Measurements from ENCODE around the gene TRIM36.

The TRIM36 gene

GRCh38 chr5:115132465-115132864, 37.2 kb downstream of the TRIM36 start:
- no peak overlapping the region for H3K9ac ChIP-seq (ENCODE audit: low read depth, low read length, poor library complexity, severe bottlenecking)
- no peaks in the 10 kb centered on the region for H3K79me2 ChIP-seq (ENCODE audit: insufficient read depth, low read length)
- H3K9me2 ChIP-seq (replicated peaks; ENCODE audit: low read depth, low read length): no peaks in the 10 kb centered on the region
- peak overlapping the region; percentile 24 for H3K4me2 ChIP-seq (ENCODE audit: low read depth, low read length, poor library complexity, severe bottlenecking)
- H4K20me1 ChIP-seq (ENCODE audit: insufficient read depth, low read length, poor library complexity, severe bottlenecking): no peaks in the 10 kb centered on the region
- TF ChIP-seq CTCF (conservative IDR thresholded peaks at IDR 0.05; ENCODE audit: low read length) (no peak), EZH2phosphoT487 (IDR thresholded peaks at IDR 0.05; ENCODE audit: borderline replicate concordance) (no peak)
- H3K4me3 ChIP-seq (ENCODE audit: low read length, poor library complexity, severe bottlenecking): peak overlapping the region; percentile 32
- no peaks in the 10 kb centered on the region for H3K27me3 ChIP-seq (ENCODE audit: insufficient read depth, low read length, poor library complexity, severe bottlenecking)
- peak overlapping the region; percentile 64; the same call in 1 of the 2 replicates for H2AFZ ChIP-seq (ENCODE audit: low read length)
- no peaks in the 10 kb centered on the region for H3K4me1 ChIP-seq (ENCODE audit: insufficient read depth, low read length, poor library complexity, severe bottlenecking)
- no peaks in the 10 kb centered on the region for H3K9me3 ChIP-seq (ENCODE audit: insufficient read depth, low read depth, low read length)
- no peaks in the 10 kb centered on the region for H3F3A ChIP-seq (ENCODE audit: low read depth)
- no peaks in the 10 kb centered on the region for H3K36me3 ChIP-seq (ENCODE audit: insufficient read depth, low read length)

GRCh38 chr5:115126303-115126702, 43.4 kb downstream of the TRIM36 start:
- no peaks in the 10 kb centered on the region for H3K4me1 ChIP-seq (ENCODE audit: insufficient read depth, low read length, poor library complexity, severe bottlenecking)
- H3K9me3 ChIP-seq (ENCODE audit: insufficient read depth, low read depth, low read length): no peaks in the 10 kb centered on the region
- H3K36me3 ChIP-seq (ENCODE audit: insufficient read depth, low read length): no peaks in the 10 kb centered on the region
- TF ChIP-seq CTCF (conservative IDR thresholded peaks at IDR 0.05; ENCODE audit: low read length): no peak
- no peak for TF ChIP-seq EZH2phosphoT487 (IDR thresholded peaks at IDR 0.05; ENCODE audit: borderline replicate concordance)
- H2AFZ ChIP-seq (ENCODE audit: low read length): no peak overlapping the region
- no peaks in the 10 kb centered on the region for H3K27me3 ChIP-seq (ENCODE audit: insufficient read depth, low read length, poor library complexity, severe bottlenecking)
- H3K4me2 ChIP-seq (ENCODE audit: low read depth, low read length, poor library complexity, severe bottlenecking): no peak overlapping the region
- no peak overlapping the region for H3K9ac ChIP-seq (ENCODE audit: low read depth, low read length, poor library complexity, severe bottlenecking)
- H4K20me1 ChIP-seq (ENCODE audit: insufficient read depth, low read length, poor library complexity, severe bottlenecking): no peaks in the 10 kb centered on the region
- H3F3A ChIP-seq (ENCODE audit: low read depth): no peaks in the 10 kb centered on the region
- H3K79me2 ChIP-seq (ENCODE audit: insufficient read depth, low read length): no peaks in the 10 kb centered on the region
- H3K9me2 ChIP-seq (replicated peaks; ENCODE audit: low read depth, low read length): no peaks in the 10 kb centered on the region
- H3K4me3 ChIP-seq (ENCODE audit: low read length, poor library complexity, severe bottlenecking): no peak overlapping the region

GRCh38 chr5:115124741-115125140, 45.0 kb downstream of the TRIM36 start:
- Histone ChIP-seq H3K4me1 (ENCODE audit: insufficient read depth, low read length, poor library complexity, severe bottlenecking) (no peaks in the 10 kb centered on the region), H3K9ac (ENCODE audit: low read depth, low read length, poor library complexity, severe bottlenecking) (no peak overlapping the region), H3K27me3 (ENCODE audit: insufficient read depth, low read length, poor library complexity, severe bottlenecking) (no peaks in the 10 kb centered on the region), H3K36me3 (ENCODE audit: insufficient read depth, low read length) (no peaks in the 10 kb centered on the region), H4K20me1 (ENCODE audit: insufficient read depth, low read length, poor library complexity, severe bottlenecking) (no peaks in the 10 kb centered on the region), H3K4me2 (ENCODE audit: low read depth, low read length, poor library complexity, severe bottlenecking) (no peak overlapping the region), H3K79me2 (ENCODE audit: insufficient read depth, low read length) (no peaks in the 10 kb centered on the region), H3F3A (ENCODE audit: low read depth) (no peaks in the 10 kb centered on the region), H3K9me2 (replicated peaks; ENCODE audit: low read depth, low read length) (no peaks in the 10 kb centered on the region), H3K4me3 (ENCODE audit: low read length, poor library complexity, severe bottlenecking) (no peak overlapping the region), H3K9me3 (ENCODE audit: insufficient read depth, low read depth, low read length) (no peaks in the 10 kb centered on the region), H2AFZ (ENCODE audit: low read length) (no peak overlapping the region)
- TF ChIP-seq CTCF (conservative IDR thresholded peaks at IDR 0.05; ENCODE audit: low read length) (no peak), EZH2phosphoT487 (IDR thresholded peaks at IDR 0.05; ENCODE audit: borderline replicate concordance) (no peak)

Data from Loucy (cell line).